GM11168 (cell line): ENCODE measurements around the gene PARD6A.

Experiments
- in situ Hi-C: fragments of 300-500 bp; cut with MboI; formaldehyde crosslinking; loops from one replicate; pipeline ENCODE4 v1.12.0; 2022; ENCODE audit warnings: low sequenced_read_pairs; ENCODE audit not compliant: unreplicated experiment

The PARD6A gene, protein sequence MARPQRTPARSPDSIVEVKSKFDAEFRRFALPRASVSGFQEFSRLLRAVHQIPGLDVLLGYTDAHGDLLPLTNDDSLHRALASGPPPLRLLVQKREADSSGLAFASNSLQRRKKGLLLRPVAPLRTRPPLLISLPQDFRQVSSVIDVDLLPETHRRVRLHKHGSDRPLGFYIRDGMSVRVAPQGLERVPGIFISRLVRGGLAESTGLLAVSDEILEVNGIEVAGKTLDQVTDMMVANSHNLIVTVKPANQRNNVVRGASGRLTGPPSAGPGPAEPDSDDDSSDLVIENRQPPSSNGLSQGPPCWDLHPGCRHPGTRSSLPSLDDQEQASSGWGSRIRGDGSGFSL

DNA sequence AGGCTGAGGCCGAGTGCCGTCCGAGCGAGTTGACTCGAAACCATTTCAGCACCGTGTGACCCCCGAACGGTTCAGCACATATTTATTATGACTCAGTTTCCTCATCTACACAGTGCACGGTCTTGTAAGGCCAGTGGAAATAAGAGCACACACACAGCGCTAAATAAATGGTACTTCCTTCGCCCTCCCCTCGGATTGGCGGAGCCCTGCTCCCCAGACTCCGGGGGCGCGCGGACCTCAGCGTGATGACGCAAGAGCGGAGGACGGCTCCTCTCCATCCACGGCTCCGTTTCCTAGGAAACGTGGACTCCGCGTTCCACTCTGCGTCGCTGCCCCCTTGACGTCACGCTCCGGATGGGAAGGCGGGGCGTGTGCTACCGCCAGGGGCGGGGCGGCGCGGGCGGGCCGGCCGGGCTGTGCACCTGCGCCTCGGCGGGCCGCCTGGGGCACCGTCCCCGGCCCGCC lies at the start of gene PARD6A:
TSS of gene PARD6A (plus strand) at position 397 of the 465 bp plus-strand sequence. CDS start 79 bp downstream, outside the sequence.
- in situ Hi-C loops = no loop called here

DNA sequence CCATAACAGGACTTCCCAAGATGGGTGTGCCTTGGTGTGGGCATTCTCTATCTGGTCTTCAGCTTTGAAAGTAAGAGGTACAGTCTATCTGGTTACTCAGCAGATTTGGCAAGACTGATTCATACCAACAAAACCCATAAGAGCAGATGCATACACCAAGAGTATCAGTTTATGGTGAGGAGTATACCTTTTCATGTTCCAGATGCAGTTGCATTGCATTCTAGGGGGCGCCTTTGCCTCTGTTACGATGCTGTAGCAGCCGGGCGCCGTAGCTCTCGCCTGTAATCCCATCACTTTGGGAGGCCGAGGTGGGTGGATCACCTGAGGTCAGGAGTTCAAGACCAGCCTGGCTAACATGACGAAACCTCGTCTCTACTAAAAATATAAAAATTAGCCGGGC lies 47.0 kb upstream of the PARD6A start:
- in situ Hi-C loops = no loop called here

DNA sequence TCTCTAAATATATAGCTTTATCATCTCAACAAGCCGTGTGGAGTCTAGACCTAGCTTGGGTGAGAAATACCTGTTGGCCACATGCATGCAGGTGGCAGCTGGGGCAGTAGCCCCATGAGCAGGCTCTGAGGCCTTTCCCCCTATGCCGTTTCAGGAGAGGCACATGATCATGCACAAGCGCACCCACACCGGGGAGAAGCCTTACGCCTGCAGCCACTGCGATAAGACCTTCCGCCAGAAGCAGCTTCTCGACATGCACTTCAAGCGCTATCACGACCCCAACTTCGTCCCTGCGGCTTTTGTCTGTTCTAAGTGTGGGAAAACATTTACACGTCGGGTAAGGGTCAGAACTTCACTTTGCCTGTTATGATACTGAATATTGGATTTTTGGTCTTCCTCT lies 32.5 kb upstream of the PARD6A start:
- in situ Hi-C loops = no loop called here

DNA sequence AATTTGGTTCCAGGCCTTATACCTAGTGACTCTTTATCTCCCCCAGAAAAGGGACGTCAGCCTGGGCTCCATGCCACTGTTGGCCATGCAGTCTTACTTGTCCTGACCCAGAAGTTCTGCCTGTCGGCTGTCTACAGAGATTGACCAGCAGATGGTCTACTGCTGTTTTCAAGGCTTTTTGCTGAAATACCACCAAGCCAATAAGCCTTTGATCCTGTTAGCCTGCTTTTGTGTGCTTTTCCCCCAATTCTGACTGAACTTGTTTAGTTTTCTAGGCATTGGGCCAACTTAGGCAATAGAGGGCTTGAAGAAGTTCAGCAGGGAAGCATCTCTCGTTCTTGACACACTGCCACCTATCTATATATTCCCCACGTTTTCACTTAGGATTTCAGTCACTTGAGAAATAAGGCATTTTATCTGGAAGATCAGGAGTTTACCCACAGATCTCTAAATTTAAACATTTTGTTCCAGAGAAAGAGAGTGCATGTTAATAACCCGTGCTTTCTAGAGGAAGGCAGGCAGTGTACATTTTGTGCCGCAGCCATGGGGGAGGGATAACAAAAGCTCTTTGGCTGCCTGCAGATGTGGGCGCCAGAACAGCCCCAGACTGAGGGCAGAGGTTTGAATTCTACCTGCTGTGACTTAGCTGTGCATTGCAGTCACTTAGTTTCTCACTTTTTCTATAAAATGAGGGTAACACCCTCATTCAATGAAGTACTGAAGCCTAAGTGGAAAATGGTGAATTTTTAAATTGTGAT lies 28.2 kb upstream of the PARD6A start:
- in situ Hi-C loops = no loop called here

DNA sequence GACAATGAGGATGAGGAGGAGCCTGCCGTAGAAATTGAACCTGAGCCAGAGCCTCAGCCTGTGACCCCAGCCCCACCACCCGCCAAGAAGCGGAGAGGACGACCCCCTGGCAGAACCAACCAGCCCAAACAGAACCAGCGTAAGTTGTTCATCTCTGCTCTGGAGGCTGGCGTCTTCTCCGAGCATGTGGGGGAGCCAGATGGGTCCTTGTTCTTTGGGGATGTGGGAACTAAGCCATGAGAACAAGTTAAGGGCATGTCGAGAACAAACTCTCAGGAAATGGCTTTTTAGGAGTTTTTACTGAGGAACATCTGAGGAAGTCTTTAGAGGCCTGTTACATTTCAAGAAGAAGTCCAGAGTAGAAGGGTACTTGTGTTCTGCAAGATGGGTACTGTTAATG lies 24.0 kb upstream of the PARD6A start:
- in situ Hi-C loops = no loop called here

DNA sequence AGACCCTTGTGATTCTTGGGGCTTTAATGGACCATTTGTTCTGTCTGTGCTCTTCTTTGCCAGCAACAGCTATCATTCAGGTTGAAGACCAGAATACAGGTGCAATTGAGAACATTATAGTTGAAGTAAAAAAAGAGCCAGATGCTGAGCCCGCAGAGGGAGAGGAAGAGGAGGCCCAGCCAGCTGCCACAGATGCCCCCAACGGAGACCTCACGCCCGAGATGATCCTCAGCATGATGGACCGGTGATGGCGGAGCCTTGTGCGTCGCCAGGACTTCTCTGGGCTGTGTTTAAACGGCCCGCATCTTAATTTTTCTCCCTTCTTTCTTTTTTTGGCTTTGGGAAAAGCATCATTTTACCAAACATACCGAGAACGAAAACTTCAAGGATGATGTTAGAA lies 23.1 kb upstream of the PARD6A start:
- in situ Hi-C loops = no loop called here

DNA sequence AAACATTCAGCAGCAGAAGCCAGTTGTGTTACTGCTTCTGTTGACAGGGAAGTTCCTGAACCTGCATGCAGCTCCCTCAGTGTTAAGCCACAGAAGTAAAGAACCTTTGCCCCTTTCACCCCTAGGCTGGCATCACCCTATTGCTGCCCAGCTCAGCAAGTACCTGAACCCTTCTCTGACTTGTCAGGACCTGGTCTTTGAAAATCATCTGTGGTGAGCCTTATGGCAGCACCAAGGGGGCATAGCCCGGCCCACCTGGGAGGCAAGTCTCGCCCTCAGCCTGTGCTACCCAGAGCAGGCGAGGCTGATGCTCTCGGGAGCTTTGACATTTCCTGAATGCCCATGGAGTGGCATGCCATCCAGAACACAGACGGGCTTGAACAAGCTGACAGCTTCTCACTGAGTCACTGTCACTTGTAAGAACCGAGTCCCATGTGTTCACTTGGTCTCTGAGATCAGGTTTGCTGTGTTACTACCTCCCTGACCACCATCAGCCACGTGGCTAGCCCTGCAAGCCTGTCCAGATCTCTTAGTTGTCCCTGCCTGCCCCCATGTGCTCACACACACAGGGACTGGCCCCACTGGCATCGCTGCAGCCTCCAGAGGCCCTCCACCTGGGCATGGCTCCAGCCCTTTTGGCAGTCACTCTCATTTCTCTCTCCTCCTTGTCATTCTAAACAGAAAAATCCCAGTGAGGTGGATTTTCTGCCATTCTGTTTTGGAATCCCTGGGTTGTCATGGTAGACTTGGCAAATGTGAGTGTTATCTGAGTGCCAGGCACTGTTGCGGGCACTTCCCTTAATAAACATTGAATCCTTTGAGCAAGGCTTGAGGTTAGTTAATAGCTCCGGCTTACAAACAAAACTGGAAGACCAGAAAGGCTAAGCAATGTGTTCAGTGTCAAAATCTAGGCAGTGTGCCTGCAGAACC lies 18.7 kb upstream of the PARD6A start:
- in situ Hi-C loops = loop anchor here (5.0 kb wide), 1 partner anchor 85 kb away; no protein-coding TSS in a partner anchor

DNA sequence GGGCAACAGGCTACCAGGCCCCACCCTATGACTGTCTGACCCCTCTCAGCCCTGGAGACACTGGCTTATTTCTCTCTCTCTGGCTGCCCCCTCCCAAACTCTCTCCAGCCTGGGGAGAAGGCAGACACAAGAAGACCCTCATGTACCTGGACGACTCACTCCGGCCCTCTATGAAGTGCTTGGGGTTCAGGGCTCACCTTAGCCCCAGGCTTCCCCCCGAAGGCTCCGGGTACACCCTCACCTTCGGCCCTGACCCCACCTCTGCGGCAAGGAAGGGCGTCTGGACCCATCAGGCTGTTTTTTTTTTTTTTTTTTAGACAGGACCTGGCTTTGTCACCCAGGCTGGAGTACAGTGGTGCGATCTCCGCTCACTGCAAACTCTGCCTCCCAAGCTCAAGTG lies 16.7 kb upstream of the PARD6A start:
- in situ Hi-C loops = loop anchor here (5.0 kb wide), 1 partner anchor 87 kb away; no protein-coding TSS in a partner anchor

DNA sequence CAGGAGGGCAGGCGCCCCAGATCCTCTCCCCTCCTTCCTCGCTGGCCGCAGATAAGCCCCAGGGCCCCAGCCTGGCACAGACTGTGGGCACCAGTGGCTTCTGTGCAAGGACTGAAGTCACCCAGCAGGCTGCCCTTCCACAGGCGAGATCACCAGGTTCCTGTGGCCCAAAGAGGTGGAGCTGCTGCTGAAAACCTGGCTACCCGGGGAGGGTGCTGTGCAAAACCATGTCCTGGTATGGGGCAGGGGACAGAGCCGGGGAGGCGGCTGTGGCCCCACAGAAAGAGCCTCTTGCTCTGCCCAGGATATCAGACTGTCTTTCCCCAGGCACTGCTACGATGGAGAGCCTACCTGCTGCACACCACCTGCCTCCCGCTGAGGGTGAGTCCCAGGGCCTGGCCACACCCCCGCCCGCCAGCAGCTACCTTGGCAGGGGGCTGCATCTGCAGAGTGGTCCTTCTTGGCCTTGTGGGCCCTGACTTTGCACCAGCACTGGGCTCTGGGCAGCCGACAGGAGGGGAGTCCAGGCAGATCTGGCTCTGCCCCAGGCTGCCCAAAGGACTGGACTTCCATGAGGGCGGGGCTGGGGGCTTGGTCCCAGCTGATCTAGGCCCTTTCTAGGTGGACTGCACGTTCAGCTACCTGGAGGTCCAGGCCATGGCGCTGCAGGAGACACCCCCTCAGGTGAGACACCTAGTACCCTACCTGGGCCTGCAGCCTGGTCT lies 15.2 kb upstream of the PARD6A start:
- in situ Hi-C loops = no loop called here

DNA sequence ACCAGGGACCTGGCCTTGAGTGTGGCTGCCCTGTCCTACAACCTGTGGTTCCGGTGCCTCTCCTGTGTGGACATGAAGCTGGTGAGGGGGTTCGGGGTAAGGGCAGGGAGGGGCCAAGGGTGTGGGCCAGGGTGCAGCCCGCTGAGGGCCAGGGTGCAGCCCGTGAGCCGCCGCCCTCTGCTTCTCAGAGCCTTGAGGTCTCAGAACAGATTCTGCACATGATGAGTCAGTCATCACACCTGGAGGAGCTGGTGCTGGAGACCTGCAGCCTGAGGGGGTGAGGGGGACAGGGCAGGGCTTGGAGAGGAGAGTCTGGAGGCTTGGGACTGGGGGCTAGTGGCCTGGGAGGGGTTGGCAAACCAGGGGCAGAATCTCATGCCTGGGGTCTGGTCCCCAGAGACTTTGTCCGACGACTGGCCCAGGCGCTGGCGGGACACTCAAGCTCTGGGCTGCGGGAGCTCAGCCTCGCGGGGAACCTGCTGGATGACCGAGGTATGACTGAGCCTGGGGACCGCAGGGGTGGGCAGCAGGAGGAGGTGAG lies 13.6 kb upstream of the PARD6A start:
- in situ Hi-C loops = no loop called here

DNA sequence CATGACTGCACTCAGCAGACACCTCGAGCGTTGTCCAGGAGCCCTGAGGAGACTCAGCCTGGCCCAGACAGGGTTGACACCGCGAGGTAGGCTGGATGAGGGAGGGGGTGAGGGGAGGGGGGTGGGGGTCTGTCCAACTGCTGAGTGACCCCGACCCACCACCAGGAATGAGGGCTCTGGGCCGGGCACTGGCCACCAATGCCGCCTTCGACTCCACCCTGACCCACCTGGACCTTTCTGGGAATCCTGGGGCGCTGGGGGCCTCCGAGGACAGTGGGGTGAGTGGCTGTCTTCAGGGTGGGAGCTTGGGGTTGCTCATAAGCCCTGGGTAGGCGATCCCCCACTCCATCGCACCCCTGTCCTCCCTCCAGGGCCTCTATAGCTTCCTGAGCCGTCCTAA lies 13.1 kb upstream of the PARD6A start:
- in situ Hi-C loops = no loop called here

DNA sequence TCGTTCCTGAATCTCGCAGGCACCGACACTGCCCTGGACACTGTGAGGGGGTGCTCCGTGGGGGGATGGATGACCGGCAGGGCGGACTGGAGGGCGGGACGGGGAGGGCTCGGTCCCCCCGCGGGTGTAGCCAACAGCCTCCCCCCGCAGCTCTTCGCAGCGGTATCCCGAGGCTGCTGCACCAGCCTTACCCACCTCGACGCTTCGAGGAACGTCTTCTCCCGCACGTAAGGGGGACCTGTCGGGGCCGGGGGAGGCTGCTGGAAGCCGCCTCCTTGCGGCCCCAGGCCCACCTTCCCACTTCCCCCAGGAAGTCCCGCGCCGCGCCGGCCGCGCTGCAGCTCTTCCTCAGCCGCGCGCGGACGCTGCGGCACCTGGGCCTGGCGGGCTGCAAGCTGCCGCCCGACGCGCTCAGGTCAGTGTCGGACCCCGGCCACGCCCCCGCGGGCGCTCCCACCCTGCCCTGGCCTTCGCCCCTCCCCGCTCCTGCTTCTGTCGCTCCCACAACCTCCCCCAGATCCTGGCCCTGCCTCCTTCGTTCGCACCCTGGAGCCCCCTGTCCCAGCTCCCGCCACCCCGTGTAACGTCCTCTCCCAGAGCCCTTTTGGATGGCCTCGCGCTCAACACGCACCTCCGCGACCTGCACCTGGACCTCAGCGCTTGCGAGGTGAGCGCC lies 12.5 kb upstream of the PARD6A start:
- in situ Hi-C loops = no loop called here

DNA sequence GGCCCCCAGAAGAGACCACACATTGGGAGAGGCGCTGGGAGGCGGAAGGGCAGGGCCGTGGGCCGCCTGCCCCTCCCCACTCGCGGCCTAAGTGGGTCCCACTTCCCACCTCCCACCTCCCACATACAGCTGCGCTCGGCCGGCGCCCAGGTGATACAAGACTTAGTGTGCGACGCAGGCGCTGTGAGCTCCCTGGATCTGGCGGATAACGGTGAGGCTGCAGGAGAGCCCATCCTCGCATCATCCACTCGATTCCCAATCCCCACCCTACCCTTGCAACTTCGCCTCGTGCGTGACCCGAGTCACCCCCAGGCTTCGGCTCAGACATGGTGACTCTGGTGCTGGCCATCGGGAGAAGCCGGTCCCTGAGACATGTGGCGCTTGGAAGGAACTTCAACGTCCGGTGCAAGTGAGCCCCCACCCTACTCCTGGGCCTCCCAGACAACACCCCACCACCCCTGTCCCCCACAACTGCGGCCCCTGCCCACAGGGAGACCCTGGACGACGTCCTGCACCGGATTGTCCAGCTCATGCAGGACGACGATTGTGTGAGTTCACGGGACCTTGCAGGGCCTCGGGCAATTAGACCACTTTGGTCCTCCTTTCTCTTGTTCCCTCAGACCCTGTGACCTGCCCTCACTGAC lies 11.9 kb upstream of the PARD6A start:
- in situ Hi-C loops = no loop called here

DNA sequence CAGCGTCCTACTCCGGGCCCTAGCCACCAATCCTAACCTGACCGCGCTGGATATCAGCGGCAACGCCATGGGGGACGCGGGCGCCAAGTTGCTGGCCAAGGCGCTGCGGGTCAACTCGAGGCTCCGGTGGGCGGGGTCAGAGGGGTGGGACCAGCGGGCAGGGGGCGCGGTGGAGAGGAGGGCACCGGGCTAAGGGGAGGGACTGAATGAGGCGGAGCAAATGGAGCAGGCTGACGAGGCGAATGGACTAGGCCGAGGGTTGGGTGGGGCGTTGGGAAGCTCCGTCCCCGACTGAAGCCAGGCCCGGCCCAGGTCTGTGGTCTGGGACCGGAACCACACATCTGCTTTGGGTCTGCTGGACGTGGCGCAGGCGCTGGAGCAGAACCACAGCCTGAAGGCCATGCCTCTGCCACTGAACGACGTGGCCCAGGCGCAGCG lies 11.2 kb upstream of the PARD6A start:
- in situ Hi-C loops = no loop called here

DNA sequence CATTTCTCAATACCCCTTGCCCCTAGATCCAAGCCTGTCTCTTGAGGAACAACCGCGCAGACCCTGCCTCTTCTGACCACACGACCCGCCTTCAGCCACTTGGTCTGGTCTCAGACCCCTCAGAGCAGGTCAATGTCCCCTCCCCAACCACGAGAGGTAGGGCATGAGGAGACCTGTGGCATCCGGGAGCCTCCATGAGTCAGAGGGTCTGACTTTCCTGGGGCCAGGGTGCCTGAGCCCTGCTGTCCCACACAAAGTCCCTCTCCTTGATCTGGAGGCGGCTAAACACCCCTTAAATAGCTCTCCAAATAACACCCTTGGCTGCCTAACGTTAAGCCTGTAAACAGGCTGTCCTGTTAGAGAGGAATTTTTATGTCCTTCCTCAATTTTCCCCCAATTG lies 10.7 kb upstream of the PARD6A start:
- in situ Hi-C loops = no loop called here

DNA sequence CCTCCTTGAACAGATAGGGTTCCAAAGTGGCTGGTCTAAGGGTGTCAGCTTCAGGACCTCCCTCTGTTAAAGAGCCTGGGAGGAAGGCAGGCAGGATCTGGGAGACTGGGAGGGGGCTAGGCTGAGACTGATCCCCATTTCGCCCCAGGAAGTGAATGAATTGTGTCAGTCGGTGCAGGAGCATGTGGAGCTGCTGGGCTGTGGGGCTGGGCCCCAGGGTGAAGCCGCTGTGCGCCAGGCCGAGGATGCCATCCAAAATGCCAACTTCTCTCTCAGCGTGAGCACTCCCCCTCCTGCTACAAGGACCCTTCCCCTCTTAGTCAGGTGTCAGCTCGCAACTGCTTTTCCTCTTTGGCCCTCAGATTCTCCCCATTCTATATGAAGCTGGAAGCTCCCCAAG lies 9.7 kb upstream of the PARD6A start:
- in situ Hi-C loops = no loop called here

DNA sequence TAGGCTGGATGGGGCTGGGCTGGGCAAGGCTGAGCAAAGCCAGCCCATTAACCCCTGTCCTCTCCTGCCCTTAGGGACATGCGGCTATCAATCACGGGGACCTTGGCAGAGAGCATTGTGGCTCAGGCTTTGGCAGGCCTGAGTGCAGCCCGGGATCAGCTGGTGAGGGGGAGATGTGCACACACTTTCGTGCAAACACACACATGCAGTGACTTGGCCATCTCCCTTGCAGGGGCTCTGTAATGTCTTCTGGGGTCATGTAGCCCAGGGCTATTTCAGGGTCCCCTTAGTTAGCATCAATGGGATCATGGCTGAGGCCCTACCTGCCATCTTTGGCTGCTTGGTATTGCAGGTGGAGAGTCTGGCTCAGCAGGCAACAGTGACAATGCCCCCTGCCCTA lies 8.9 kb upstream of the PARD6A start:
- in situ Hi-C loops = no loop called here

DNA sequence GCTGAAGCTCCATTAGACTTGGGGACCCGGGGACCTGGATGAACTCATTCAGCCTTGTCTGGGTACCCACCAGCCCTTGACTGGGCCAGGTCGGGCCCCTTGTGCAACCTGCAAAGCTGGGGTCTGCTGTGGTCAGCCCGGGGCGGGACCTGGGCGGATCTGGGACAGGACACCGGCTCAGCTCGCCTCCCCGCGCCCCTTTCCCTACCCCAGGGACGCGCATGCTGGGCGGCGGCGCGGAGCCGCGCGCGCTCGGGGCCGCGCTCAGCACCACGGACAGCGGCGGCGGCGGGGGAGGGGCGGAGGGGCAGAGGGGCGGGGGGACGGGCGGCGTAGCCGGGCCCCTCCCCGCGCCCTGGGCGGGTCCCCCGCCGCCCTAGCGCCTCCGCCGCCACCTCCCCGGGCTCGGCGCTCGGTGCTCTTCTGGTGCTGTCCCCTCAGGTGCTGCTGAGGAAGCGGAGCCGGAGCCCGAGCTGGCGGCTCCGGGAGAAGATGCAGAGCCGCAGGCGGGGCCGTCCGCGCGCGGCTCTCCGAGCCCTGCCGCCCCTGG lies 8.1 kb upstream of the PARD6A start:
- in situ Hi-C loops = no loop called here
